HepG2 (cell line): Measurements from ENCODE around the gene SGMS1. TPM values are rescaled to one million over a fixed set of nuclear protein-coding genes. Genes with fewer than 3 reads are reported as not detected.

Source experiments
- FOXO4 ChIP-seq: sonication (generic); formaldehyde crosslinking; conservative IDR thresholded peaks from 2 replicates; pipeline ENCODE4 v1.8.1; 2023; ENCODE audit warnings: missing genetic modification reagents
- HDAC6 ChIP-seq: fragments of 200-600 bp; sonication (generic); IDR thresholded peaks from 2 replicates; pipeline ENCODE4 v1.7.0; 2017; ENCODE audit warnings: mild to moderate bottlenecking, antibody characterized with exemption, low read length, low read depth
- NCOA5 ChIP-seq: sonication (generic); formaldehyde crosslinking; IDR thresholded peaks from 2 replicates; pipeline ENCODE4 v1.4.0; 2020; ENCODE audit warnings: missing genetic modification reagents
- PATZ1 ChIP-seq: sonication (generic); formaldehyde crosslinking; IDR thresholded peaks from 2 replicates; pipeline ENCODE4 v1.4.0; 2020; ENCODE audit warnings: missing genetic modification reagents
- RBM39 ChIP-seq: fragments of 200-400 bp; formaldehyde crosslinking; IDR thresholded peaks from one replicate; pipeline ENCODE4 v1.6.1; 2018; ENCODE audit warnings: antibody characterized with exemption, mild to moderate bottlenecking, low read depth, low read length; ENCODE audit not compliant: poor library complexity, severe bottlenecking
- RFX5 ChIP-seq: IDR thresholded peaks from 2 replicates; pipeline ENCODE4 v1.6.1; 2011; ENCODE audit warnings: low read depth, low read length, improper control_type of control experiment
- SP5 ChIP-seq: IDR thresholded peaks from 2 replicates; pipeline ENCODE4 v1.6.1; 2016; ENCODE audit warnings: low read depth, borderline replicate concordance
- SPEN ChIP-seq: sonication (generic); formaldehyde crosslinking; IDR thresholded peaks from 2 replicates; pipeline ENCODE4 v1.5.1; 2020; ENCODE audit warnings: low read depth, mild to moderate bottlenecking, missing genetic modification reagents
- TGIF2 ChIP-seq: IDR thresholded peaks from 2 replicates; pipeline ENCODE4 v1.6.1; 2016; ENCODE audit warnings: control low read depth, missing compliant biosample characterization
- THRA ChIP-seq: sonication (generic); formaldehyde crosslinking; IDR thresholded peaks from 2 replicates; pipeline ENCODE4 v1.4.0; 2020; ENCODE audit warnings: missing genetic modification reagents, borderline replicate concordance
- TRIM24 ChIP-seq: sonication (generic); formaldehyde crosslinking; IDR thresholded peaks from 2 replicates; pipeline ENCODE4 v1.8.0; 2022; ENCODE audit warnings: mild to moderate bottlenecking, missing genetic modification reagents
- ZBTB37 ChIP-seq: sonication (generic); formaldehyde crosslinking; IDR thresholded peaks from 2 replicates; pipeline ENCODE4 v1.4.0; 2020; ENCODE audit warnings: mild to moderate bottlenecking, missing genetic modification reagents
- ZGPAT ChIP-seq: IDR thresholded peaks from 2 replicates; pipeline ENCODE4 v1.6.1; 2016; ENCODE audit warnings: mild to moderate bottlenecking
- ZNF33B ChIP-seq: sonication (generic); formaldehyde crosslinking; IDR thresholded peaks from 2 replicates; pipeline ENCODE4 v1.5.1; 2020; ENCODE audit warnings: mild to moderate bottlenecking, missing genetic modification reagents
- ZNF468 ChIP-seq: sonication (generic); formaldehyde crosslinking; IDR thresholded peaks from 2 replicates; pipeline ENCODE4 v1.8.0; 2022; ENCODE audit warnings: mild to moderate bottlenecking, moderate library complexity, missing genetic modification reagents
- ZNF703 ChIP-seq: sonication (generic); formaldehyde crosslinking; IDR thresholded peaks from 2 replicates; pipeline ENCODE4 v1.5.1; 2020; ENCODE audit warnings: missing genetic modification reagents, mild to moderate bottlenecking, moderate library complexity, borderline replicate concordance
- ZNF780A ChIP-seq: sonication (generic); formaldehyde crosslinking; IDR thresholded peaks from 2 replicates; pipeline ENCODE4 v1.8.0; 2022; ENCODE audit warnings: mild to moderate bottlenecking, missing genetic modification reagents, moderate library complexity
- polyA plus RNA-seq, 8 experiments: library from polyadenylated mRNA; depleted of rRNA in 3 of 8; stranded (reverse) in 7 of 8; unstranded in 1 of 8; fragments of >200 nt; fragmentation: Illumina TruSeq in 4 of 8; extraction: Trizol in 4 of 8; gene quantifications; 2 replicates each; pipeline versions ENCODE4 v1.2.1 to v1.2.3, GENCODE V29; 2011 to 2016; ENCODE audit warnings: low read depth in 4 of 8, missing spikeins in 1 of 8, mixed read lengths in 1 of 8; ENCODE audit not compliant: insufficient read depth in 1 of 8
- total RNA-seq, 5 experiments: library from RNA; depleted of rRNA; stranded (reverse); fragments of >200 nt; fragmentation: Illumina TruSeq; extraction: Trizol; gene quantifications; 2 replicates each; pipeline ENCODE4 v1.2.3, GENCODE V29; 2016; ENCODE audit warnings: low read depth in 1 of 5

Gene SGMS1
- total and polyA plus RNA-seq, 2 of the 13 experiments (the other 11 are each of a cell fraction or from before 2014, with no cell fraction given): 6.5 to 15.1 TPM

GRCh38 chr10:50417886-50418830 is 205.6 kb downstream of the SGMS1 start (continued):
- no peak for TF ChIP-seq ZBTB37
- TF ChIP-seq HDAC6: peak; percentile 68; the same call in 1 of the 2 replicates
- no peak for TF ChIP-seq ZNF703 (CRISPR knock-in tag)
- TF ChIP-seq NCOA5: no peak
- TF ChIP-seq SP5 (CRISPR knock-in tag): no peak
- no peak for TF ChIP-seq ZNF780A (CRISPR knock-in tag)
- no peak for TF ChIP-seq SPEN (CRISPR knock-in tag)
- TF ChIP-seq RFX5: no peak
- no peak for TF ChIP-seq ZNF33B
- no peak for TF ChIP-seq ZNF468 (CRISPR knock-in tag)
- 0 out of 2 replicates have a peak, but pooled peaks have one; percentile 18 for TF ChIP-seq PATZ1 (CRISPR knock-in tag)
- TF ChIP-seq ZGPAT (CRISPR knock-in tag): no peak
- no peak for TF ChIP-seq THRA (CRISPR knock-in tag)
- no peak for TF ChIP-seq TGIF2 (CRISPR knock-in tag)
- no peak for TF ChIP-seq TRIM24 (CRISPR knock-in tag)
- no peak for TF ChIP-seq FOXO4 (CRISPR knock-in tag)
- peak; percentile 65 for TF ChIP-seq RBM39
